WI38 (cell line): ENCODE data around the gene DNAH17.

Source experiments
- H3K4me3 ChIP-seq: 2 replicates; pipeline ENCODE4 v1.5.1; 2011; ENCODE audit warnings: low read depth, mild to moderate bottlenecking, control low read depth, low read length
- TF ChIP-seq, protein P1 (sequence below): IDR thresholded peaks from 2 replicates; pipeline ENCODE4 v1.5.1; 2012; ENCODE audit warnings: low read depth, mild to moderate bottlenecking, control low read depth, low read length

The DNAH17 gene

DNA sequence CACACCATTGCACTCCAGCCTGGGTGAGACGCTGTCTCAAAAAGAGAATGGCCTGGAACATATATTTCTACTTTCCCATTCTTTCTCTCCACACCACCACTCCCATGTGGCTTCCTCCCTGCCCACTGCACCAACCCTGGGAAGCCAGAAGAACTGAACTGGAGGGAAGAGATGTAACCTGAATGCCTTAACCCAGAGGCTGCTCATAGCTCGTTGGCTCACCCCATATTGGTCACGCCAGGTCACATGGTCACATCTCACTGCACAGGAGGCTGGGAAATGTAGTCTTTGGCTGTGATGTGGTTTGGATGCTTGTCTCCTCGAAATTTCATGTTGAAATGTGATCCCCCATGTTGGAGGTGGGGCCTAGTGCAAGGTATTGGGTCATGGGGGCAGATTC, 5.9 kb upstream of the DNAH17 start:
- no peak overlapping the region for H3K4me3 ChIP-seq
- TF ChIP-seq, protein P1, sequence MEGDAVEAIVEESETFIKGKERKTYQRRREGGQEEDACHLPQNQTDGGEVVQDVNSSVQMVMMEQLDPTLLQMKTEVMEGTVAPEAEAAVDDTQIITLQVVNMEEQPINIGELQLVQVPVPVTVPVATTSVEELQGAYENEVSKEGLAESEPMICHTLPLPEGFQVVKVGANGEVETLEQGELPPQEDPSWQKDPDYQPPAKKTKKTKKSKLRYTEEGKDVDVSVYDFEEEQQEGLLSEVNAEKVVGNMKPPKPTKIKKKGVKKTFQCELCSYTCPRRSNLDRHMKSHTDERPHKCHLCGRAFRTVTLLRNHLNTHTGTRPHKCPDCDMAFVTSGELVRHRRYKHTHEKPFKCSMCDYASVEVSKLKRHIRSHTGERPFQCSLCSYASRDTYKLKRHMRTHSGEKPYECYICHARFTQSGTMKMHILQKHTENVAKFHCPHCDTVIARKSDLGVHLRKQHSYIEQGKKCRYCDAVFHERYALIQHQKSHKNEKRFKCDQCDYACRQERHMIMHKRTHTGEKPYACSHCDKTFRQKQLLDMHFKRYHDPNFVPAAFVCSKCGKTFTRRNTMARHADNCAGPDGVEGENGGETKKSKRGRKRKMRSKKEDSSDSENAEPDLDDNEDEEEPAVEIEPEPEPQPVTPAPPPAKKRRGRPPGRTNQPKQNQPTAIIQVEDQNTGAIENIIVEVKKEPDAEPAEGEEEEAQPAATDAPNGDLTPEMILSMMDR, result no peak

DNA sequence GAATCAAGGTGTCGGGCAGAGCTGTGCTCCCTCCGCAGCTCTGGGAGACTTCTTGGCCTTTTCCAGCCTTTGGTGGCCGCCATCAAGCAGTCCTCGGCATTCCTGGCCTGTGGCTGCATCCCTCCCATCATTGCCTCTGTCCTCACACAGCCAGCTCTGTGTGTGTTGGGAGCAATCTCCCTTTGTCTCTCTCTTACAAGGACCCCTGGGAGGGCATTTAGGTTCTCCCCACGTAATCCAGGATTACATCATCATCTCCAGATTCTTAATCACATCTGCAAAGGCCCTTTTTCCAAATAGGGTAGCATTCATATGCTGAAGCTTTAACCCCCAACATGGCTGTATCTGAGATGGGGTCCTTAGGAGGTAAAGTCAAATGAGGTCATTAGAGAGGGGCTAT, 4.1 kb upstream of the DNAH17 start:
- no peak overlapping the region for H3K4me3 ChIP-seq
- TF ChIP-seq, protein P1, result no peak

DNA sequence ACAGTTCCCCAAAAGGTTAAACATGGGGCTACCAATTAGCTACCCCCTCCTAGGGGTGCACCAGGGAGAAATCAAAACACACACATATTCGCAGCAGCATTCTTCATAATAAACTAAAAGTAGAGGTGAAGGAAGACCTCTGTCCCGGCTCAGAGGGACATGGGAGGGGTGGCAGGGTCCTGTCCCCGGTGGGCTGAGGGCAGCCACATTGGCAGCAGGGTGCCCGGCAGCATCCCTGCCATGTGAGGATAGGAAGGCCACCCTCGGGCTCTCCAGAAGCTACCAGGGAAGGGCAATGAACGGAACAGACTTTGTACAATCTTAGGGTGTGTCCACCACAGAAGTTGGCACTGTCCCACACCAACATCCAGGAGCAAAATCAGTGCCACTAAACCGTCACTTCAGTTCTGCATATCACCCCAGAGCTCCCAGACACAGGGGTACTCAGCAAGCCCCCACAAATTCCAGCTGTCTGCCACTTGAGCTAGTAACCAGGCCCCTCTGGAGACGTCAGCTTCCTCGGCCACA, 3.1 kb upstream of the DNAH17 start:
- TF ChIP-seq, protein P1, result no peak
- H3K4me3 ChIP-seq, result no peak overlapping the region

DNA sequence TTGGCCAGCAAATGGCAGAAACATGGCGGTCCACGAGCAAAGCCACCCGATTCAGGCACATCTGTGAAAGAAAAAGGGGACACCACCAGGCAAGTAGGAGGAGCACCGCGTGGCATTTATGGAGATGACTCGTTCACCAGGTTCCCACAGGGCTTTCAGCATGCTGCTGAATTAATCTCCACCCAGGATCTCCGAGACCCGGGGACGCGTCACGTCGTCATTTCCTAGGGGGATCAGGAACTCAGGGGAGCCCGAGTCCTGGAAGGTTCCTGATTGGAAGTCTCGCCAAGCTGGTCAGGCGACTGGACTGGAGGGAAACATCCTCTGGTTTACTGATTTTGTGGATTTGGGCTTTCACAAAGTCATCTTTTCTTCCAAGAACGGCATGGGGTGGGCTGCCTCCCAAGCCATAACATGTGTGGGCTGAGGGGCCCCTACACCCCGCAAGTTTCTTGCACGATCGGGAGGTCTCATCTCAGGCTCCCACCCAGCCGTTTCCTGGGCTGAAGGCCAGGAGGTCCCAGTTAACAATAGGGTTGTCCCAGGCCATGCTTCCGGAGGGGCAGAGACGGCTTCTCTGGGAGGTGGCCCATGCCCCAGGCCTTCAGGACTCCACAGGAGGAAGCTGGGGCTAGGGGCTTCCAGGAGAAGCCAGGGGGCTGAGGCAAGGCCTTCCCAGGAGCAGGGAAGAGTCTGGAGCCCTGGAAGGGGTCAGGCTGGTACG, 645 bp downstream of the DNAH17 start:
- H3K4me3 ChIP-seq, result no peak overlapping the region
- TF ChIP-seq, protein P1, result no peak

DNA sequence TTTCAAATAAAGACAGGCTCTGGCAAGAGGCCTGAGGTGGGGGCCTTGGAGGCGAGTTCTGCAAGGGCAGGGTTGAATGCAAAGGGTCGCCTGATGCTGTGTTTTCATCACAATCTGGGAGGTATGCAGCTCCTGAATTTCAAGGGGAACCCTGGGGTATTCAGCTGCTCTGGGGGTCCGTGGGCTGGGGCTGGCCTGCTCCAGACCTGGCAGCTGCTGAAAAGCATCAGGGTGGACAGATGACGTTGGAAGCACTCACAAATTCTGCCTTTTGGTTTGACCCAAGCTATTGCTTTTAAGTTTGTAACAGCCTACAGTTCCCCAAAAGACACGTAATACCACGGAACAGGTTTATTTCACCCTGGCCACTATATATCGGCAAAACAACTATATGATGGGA, 1.3 kb downstream of the DNAH17 start:
- no peak overlapping the region for H3K4me3 ChIP-seq
- TF ChIP-seq, protein P1, result no peak

DNA sequence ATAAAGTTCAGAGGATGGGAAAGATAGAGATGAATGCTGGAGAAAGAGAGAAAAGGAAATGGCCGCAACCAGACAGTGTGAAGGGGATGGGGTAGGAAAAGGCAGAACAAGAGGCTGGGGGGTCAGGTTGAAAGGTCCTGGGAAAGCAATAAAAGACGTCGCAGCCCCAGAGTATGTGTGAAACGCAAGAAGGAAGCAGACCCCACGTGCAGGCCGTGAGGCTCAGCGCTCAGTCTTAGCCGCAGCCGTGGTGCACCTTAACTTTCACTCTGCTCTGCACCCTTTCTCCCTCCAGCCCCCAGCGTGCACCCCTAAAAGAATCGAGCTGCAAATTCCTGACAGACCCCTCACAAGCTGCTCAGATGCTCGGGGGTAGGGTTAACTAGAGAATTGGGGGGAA, 1.9 kb downstream of the DNAH17 start:
- H3K4me3 ChIP-seq, result no peak overlapping the region
- TF ChIP-seq, protein P1, result no peak

DNA sequence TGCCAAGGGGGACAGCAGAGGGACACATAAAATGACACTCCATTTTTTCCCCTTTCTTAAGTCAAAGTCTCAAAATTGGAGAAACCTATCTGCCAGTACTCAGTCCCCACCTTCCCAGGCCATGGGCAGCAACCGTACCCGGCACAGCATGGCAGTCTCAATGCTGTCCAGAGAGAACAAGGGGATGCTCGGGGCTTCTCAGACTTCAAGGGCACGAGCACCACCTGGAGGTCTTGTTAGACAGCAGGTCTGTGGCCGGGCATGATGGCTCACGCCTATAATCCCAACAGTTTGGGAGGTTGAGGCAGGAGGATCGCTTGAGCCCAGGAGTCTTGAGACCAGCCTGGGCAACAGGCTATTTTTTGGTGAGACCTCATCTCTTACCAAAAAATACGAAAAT, 3.2 kb downstream of the DNAH17 start:
- TF ChIP-seq, protein P1, result no peak
- no peak overlapping the region for H3K4me3 ChIP-seq
